RWPE2 (cell line): Measurements from ENCODE around the gene IGF2.
A peak's percentile ranks its signal among the peaks of the same experiment; 100 is the strongest.

Experiments used
- ATAC-seq: fragments of 200-7000 bp; cut with Tn5 transposase; 3 replicates; pipeline ENCODE4 v1.9.1; 2021; ENCODE audit warnings: low read depth
- DNase-seq: peaks from one replicate; pipeline ENCODE4 v3.0.0-alpha.2; 2020; ENCODE audit warnings: low spot score
- H3K27ac ChIP-seq: fragments of 450-650 bp; 2 replicates; pipeline ENCODE4 v1.5.1; 2017; ENCODE audit warnings: mild to moderate bottlenecking; ENCODE audit not compliant: poor library complexity, severe bottlenecking
- H3K27me3 ChIP-seq: fragments of 250-450 bp; sonication (Bioruptor Pico); 2 replicates; pipeline ENCODE4 v1.5.1; 2021; ENCODE audit warnings: mild to moderate bottlenecking, moderate library complexity; ENCODE audit not compliant: insufficient read depth, poor library complexity, severe bottlenecking
- H3K36me3 ChIP-seq: fragments of 250-450 bp; sonication (Bioruptor Pico); 2 replicates; pipeline ENCODE4 v1.5.1; 2020; ENCODE audit warnings: low read depth, mild to moderate bottlenecking, moderate library complexity
- H3K4me1 ChIP-seq: fragments of 250-450 bp; sonication (Bioruptor Pico); 2 replicates; pipeline ENCODE4 v1.5.1; 2021; ENCODE audit warnings: mild to moderate bottlenecking, moderate library complexity; ENCODE audit not compliant: insufficient read depth, poor library complexity, severe bottlenecking
- H3K4me3 ChIP-seq: fragments of 250-450 bp; sonication (Bioruptor Pico); 2 replicates; pipeline ENCODE4 v1.5.1; 2021; ENCODE audit warnings: mild to moderate bottlenecking, moderate library complexity; ENCODE audit not compliant: severe bottlenecking
- H3K9me3 ChIP-seq: fragments of 250-450 bp; sonication (Bioruptor Pico); 2 replicates; pipeline ENCODE4 v1.5.1; 2021; ENCODE audit warnings: mild to moderate bottlenecking, moderate library complexity; ENCODE audit not compliant: severe bottlenecking
- TF ChIP-seq, protein P1 (sequence below): fragments of 450-650 bp; IDR thresholded peaks from one replicate; pipeline ENCODE4 v1.5.1; 2017; ENCODE audit warnings: mild to moderate bottlenecking, moderate library complexity; ENCODE audit not compliant: poor library complexity, severe bottlenecking

The IGF2 gene

DNA sequence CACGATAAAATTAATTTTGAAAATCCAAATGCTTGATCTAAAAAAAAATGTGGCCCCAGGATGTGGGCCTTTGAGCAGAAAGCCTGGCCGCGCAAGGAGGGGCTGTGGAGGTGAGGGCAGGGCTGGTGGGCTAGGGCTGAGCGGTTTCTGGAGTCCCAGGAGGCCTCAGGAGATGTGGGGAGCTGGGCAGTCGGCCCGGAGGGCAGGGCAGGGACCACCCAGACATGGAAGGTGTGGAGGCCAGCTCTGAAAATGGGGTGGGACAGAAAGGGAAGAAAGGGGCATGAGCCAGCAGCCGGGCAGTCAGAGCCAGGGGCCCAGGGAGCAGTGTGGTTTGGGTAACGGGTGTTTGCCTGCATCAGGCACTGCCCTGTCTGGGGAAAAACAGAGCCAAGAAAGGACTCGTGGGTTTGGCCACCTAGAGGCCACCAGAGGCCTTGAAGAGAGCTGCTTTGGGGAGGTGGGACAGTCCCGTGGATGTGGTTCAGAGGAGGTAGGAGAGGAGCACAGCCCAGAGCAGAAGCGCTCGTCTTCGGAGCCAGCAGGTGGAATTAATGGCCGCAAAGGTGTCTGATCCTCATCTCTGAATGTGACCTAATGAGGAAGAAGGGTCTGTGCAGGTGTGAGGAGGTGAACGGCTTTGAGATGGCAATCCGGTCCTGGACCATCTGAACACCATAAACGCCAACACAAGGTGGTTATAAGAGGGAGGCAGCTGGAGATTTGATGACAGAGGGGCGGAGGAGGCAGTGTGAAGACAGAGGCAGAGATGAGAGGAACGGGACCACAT lies 50.2 kb downstream of the IGF2 start:
- Histone ChIP-seq H3K27ac (no peak overlapping the region), H3K4me1 (peaks cover 7% of the 10 kb centered on the region), H3K9me3 (no peaks in the 10 kb centered on the region), H3K27me3 (no peaks in the 10 kb centered on the region), H3K36me3 (no peaks in the 10 kb centered on the region), H3K4me3 (no peak overlapping the region)
- DNase-seq (peak; percentile 30), ATAC-seq (no peak)
- TF ChIP-seq, protein P1, sequence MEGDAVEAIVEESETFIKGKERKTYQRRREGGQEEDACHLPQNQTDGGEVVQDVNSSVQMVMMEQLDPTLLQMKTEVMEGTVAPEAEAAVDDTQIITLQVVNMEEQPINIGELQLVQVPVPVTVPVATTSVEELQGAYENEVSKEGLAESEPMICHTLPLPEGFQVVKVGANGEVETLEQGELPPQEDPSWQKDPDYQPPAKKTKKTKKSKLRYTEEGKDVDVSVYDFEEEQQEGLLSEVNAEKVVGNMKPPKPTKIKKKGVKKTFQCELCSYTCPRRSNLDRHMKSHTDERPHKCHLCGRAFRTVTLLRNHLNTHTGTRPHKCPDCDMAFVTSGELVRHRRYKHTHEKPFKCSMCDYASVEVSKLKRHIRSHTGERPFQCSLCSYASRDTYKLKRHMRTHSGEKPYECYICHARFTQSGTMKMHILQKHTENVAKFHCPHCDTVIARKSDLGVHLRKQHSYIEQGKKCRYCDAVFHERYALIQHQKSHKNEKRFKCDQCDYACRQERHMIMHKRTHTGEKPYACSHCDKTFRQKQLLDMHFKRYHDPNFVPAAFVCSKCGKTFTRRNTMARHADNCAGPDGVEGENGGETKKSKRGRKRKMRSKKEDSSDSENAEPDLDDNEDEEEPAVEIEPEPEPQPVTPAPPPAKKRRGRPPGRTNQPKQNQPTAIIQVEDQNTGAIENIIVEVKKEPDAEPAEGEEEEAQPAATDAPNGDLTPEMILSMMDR = no peak

DNA sequence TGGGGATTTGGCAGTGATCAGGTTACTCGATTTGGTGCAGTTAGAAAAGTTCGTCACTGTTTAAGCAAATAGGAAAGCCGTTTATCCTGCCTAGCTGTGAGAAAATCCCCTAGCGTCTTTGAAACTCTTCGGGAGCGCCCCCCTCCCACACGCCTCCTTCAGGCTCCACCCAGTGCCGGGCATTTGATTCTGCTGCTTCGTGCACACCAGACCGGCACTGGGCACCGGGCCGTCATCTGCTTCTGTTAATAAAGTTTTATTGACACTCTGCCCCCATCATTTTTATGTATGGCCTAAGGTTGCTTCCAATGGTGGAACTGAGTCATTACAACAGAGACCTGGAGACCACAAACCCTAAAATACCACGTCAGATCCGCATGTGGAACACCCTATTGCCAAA lies 50.9 kb downstream of the IGF2 start:
- no peak for ATAC-seq
- TF ChIP-seq, protein P1 = no peak
- Histone ChIP-seq H3K36me3 (no peaks in the 10 kb centered on the region), H3K4me3 (no peak overlapping the region), H3K27me3 (no peaks in the 10 kb centered on the region), H3K27ac (no peak overlapping the region), H3K4me1 (peaks cover 6% of the 10 kb centered on the region), H3K9me3 (no peaks in the 10 kb centered on the region)
- DNase-seq = peak; percentile 24

DNA sequence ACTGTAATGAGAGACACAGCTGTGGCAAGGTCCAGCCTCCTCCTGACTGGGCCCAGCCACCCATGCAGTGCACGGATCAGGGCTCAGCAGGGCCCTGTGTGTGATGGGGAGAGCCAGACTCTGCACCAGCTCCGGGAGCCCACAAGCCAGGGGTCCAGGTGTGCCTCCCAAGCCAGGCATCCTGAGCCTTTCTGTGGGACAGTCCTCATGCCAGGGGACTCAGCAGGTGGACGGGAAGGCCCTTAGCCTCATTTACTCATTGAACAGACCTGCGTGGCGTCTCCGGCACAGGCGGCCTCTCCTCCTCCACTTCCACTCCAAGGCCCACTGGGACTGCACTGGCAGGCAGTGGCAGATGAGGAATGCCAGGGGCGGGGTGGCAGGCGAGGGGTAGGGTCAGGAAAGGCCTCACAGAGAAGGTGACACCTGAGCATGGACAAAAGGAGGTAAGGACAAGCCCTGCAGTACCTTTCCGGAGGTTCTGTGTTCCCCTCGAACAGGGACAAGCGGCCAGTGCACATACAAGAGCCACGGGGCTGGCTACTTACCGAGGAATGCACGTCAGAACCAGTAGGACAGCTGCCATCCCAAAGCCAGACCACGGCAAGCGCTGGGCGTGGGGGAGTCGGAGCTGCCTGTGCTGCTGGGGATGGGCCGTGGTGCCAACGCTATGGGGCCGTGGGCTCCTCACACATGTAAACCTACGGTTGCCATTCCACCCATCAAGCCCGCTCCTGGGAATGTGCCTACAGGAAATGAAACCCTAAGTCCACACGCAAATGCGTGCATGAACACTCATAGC lies 52.7 kb downstream of the IGF2 start:
- Histone ChIP-seq H3K27me3 (no peaks in the 10 kb centered on the region), H3K36me3 (no peaks in the 10 kb centered on the region), H3K4me3 (no peak overlapping the region), H3K4me1 (no peaks in the 10 kb centered on the region), H3K9me3 (no peaks in the 10 kb centered on the region), H3K27ac (no peak overlapping the region)
- DNase-seq = peak; percentile 41
- ATAC-seq = no peak
- TF ChIP-seq, protein P1 = no peak

DNA sequence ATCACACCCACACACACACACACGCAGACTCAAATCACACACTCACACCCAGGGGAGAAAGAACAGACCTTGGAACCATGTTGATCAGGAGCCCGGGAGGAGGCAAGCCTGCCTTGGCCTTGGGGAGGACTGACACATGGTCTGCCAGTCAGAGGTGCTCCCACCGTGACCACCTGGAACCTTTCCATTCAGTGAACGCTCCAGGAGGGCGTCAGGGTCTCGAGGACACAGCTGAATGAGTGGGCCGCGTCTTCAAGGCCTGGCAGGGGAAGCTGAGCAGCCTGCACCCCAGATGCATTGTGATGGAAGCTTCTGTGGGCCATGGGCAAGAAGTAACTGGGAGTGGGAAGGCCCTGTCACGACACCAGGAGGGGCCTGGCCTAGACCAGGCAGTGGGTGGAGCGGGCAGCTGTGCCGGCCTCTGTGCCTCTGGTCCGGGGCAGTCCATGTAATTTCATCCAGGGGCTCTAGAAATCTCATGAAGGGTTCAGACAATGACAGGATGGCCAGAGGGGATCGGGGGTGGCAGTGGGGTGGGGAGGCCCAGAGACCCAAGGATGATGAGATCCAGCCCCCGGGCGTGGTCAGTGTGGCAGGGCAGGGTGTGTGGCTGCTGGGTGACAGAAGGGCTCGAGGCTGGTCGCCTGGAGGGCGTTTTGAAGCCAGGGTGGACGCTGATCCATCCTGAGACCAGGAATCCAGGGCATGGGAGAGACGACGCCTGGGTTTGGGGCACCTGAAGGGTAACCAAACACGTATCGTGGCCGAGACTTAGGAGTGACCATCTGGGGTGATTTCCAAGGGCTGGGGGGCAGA lies 53.7 kb downstream of the IGF2 start:
- Histone ChIP-seq H3K4me1 (no peaks in the 10 kb centered on the region), H3K4me3 (no peak overlapping the region), H3K27ac (no peak overlapping the region), H3K9me3 (no peaks in the 10 kb centered on the region), H3K36me3 (no peaks in the 10 kb centered on the region), H3K27me3 (no peaks in the 10 kb centered on the region)
- TF ChIP-seq, protein P1 = no peak
- ATAC-seq (no peak), DNase-seq (peak; percentile 64)
